ENCODE results near the gene DYRK1A.

DNA sequence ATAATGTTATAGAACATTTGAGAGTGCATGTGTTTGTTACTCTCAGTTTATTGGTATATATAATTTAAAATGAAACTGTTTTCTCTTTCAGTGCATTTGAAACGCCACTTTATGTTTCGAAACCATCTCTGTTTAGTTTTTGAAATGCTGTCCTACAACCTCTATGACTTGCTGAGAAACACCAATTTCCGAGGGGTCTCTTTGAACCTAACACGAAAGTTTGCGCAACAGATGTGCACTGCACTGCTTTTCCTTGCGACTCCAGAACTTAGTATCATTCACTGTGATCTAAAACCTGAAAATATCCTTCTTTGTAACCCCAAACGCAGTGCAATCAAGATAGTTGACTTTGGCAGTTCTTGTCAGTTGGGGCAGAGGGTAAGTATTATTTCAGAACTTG is 123.5 kb downstream of the DYRK1A start:
- TF ChIP-seq CTCF (IDR thresholded peaks at IDR 0.05) (no peak), POLR2A (IDR thresholded peaks at IDR 0.05) (no peak)

Data from uterus (tissue), 2 donors.